GM19043 (cell line): Measurements from ENCODE around the gene MEF2C.
A peak's percentile ranks its signal among the peaks of the same experiment; 100 is the strongest.
"Not testable (repeated sequence)": the region's sequence is repeated elsewhere in the genome, so short reads cannot be mapped to it uniquely, and the experiment has no call there.

Experiments
- ATAC-seq: cut with Tn5 transposase; IDR thresholded peaks from one replicate; pipeline ENCODE4 v1.9.1; 2021; ENCODE audit warnings: low read depth; ENCODE audit not compliant: unreplicated experiment

The MEF2C gene

DNA sequence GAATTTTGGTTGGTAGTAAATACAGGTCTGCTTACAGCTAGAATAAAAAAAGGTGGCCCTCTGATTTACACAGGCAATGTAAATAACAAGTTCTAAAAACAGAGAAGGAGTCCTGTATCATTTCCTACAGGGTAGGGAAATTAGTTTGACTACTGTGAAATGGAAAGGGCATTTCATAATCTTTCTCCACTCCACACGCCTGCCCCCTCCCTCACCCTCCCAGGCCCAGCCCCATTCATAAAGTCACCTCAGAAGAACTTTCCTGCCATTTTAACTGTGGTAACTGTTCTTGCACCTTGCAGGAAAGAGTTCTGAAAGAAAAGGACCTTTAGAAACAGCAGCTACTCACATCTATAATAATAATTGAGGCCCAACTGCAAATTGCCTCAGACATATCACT is 69.7 kb downstream of the MEF2C start:
- ATAC-seq = no peak

DNA sequence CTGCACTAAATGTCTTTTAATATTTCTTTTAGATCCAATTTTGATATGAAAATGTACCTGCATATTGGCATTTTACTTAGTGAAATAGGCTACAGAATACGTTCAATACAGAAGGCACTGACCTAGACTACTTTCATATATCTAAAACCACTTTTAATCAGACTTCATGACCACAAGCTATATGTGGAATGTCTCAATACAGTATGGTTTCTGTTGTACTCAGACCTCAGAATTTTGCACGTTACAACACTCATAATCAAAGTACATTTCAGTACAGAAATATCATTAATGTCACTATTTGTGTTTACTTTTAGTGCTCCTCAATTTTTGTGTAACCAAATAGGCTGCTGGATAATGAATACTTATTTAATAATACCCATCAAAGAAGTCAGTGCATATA is 74.8 kb downstream of the MEF2C start:
- ATAC-seq = peak; percentile 48

DNA sequence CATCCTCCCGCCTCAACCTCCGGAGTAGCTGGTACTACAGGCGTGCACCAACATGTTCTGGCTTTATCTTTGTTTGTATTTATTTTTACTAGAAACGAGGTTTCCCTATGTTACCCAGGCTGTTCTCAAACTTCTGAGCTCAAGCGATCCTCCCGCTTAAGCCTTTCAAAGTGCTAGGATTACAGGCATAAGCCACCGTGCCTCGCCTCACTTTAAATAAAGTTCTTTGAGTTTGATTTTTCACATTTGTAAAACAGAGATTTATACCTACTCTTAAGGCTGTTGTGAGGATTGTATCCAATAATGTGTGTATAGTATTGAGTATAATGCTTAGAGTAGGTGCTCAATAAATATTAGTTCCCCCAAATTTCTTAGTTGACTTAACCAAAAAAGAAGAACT is 75.7 kb downstream of the MEF2C start:
- no peak for ATAC-seq

DNA sequence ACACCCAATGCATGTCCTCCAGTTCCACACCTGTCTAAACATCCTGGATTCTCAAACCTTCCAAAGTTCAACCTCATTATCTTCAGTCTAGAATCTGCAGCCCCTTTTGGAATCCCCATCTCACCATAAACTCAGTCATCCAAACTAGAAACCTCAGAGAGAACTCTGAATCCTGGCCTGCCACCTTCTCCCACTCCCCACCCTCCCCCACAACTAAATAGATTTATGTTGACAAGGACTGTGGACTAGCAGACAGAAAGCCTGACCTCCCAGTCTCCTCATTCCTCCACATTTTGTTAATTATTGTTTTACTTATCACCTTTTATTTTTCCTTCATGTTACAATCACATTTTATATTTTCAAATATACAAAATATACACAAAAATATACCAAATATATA is 76.6 kb downstream of the MEF2C start:
- no peak for ATAC-seq

DNA sequence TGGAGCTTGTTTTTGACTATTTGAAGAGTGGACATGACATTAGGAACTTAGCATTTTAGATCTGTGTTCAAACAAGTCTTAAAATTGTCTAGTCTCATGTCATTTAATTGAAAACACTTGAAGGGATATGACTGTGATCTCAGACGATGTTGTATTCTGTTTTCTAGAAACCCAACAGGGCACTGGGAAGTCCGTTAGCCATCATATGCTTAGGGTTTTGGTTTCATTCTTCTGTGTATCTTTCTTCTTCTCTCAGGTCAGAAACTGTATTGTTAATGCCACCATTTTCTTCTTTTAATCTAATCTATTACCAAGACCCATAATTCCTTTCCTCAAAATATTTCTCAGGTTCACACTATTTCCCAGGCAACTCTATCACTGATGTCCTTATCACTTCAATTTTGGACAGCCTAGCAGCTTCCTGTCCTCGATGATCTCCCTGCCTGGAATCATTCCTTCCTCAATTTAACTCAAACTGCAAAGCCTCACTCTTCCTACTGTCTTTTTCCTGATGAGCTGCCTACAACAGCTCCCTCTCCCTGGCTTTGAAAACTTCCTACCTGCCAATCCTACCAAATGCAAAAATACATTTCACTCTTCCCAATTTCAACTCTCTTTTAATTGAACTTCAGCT is 77.7 kb downstream of the MEF2C start:
- ATAC-seq = peak; percentile 59

DNA sequence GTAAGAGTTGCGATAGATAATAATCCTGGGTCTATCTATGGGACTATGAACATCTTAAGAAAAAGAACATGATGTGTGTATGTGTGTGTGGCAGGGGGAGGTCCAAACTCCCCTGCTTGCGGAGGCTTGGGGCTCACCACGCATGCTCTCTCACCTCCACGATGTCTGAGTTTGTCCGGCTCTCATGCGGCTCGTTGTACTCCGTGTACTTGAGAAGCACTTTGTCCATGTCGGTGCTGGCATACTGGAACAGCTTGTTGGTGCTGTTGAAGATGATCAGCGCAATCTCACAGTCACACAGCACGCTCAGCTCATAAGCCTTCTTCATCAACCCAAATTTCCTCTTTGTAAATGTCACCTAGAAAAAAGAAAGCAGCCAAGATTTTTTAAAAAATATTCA is 78.5 kb downstream of the MEF2C start:
- ATAC-seq = no peak

DNA sequence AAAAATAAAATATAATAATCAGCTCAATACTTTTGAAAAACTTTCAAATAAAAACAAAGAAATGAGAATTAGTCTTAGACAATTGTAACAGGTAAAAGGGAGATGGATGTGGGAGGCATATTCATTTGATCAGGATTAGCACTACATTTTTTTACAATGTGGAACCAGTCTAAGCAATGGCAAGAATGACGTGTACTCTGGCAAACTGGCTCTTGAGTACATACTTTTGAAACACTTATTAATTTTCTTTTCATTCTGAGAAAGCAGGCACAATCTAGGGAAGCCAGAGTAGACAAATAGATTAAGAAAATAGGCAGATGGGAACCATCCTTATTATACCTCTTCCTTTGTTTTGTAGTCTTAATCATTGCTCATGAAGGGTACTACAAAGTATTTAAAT is 79.7 kb downstream of the MEF2C start:
- no peak for ATAC-seq

DNA sequence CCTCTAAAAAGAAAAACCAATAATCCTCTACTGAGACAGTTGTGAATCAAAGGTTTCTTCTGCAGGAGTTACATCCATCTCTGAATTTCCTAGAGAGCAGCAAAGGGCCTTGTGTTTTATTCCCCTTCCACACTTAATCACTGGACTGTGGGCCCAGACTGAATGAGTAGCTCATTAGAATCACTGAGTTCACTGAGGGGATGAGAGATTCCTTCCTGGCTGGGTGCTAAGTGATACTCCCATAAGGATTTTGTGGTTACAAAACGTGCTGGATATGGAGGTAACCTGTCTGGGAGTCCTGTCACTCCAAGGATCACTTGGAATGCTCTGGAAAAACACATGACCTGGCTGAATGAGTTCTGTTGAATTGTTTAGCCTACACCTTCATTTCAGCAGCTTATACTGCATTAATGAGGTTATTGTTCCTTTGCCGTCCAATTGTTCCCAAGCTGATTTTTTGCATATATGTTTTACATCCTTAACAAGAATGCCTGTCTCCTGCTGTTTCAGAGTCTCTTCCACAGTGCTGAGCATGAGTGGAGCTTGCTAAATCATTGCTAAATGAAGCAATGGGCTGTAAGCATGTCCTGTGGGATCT is 82.9 kb downstream of the MEF2C start:
- ATAC-seq = no peak

DNA sequence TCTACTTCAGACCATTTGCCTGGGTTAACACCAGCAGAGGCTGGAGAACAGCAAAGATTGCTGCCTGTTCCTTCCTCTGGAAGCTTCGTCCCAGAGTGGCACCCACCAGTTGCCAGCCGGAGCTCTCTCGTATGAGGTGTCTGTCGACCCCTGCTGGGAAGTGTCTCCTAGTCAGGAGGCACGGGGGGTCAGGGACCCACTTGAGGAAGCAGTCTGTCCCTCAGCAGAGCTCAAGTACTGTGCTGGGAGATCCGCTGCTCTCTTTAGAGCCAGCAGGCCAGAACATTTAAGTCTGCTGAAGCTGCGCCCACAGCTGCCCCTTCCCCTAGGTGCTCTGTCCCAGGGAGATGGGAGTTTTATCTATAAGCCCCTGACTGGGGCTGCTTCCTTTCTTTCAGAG is 84.1 kb downstream of the MEF2C start:
- not testable (repeated sequence) for ATAC-seq

DNA sequence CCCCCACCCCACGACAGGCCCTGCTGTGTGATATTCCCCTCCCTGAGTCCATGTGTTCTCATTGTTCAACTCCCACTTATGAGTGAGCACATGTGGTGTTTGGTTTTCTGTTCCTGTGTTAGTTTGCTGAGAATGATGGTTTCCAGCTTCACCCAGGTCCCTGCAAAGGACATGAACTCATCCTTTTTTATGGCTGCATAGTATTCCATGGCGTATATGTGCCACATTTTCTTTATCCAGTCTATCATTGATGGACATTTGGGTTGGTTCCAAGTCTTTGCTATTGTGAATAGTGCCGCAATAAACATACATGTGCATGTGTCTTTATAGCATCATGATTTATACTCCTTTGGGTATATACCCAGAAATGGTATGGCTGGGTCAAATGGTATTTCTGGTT is 89.2 kb downstream of the MEF2C start:
- ATAC-seq = not testable (repeated sequence)

DNA sequence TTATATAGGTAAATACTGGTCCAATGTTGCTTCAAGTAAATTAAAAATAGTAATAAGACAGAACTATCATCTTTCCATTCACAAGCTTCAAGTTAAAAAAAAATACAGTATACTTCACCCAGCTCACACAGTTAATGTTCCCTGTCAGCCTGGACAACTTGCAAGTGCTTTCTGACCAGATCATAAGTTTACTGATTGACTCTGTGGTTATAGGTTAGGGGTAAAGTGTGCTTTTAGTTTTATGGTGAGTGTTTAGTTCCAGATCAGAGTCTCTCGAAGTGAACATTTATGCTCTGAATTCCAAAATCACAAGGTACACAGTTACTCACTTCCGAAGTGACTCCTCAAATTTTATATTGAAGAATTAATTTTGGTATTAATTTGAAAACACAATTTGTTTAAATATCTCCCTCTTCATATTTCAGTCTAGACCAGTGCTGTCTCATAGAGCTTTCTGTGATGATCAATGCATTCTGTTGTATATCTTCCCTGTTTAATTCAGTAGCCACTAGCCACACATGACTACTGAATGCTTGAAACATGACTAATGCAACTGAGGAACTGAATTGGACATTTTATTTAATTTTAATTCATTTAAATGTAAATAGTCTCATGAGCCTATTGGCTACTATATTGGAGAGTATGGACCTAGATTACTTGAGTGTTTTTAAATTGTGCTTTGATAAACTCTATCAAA is 90.7 kb downstream of the MEF2C start:
- ATAC-seq = peak; percentile 93

DNA sequence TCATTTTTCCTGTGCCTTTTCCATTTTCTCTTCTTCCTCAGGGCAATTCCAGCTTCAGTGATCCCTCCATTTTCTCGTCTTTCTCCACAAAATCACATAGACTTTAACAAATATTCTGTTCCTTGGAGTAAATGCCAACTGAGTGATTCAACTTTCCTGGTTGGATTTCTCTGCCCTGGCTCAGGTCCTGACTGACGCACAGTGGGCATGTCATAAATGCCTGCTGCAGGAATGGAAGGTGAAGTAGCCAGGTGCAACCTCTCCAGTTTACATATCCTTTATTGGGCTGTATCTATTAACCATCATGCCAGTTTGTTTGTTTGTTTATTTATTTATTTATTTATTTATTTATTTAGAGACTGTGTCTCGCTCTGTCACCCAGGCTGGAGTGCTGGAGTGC is 95.1 kb downstream of the MEF2C start:
- no peak for ATAC-seq

DNA sequence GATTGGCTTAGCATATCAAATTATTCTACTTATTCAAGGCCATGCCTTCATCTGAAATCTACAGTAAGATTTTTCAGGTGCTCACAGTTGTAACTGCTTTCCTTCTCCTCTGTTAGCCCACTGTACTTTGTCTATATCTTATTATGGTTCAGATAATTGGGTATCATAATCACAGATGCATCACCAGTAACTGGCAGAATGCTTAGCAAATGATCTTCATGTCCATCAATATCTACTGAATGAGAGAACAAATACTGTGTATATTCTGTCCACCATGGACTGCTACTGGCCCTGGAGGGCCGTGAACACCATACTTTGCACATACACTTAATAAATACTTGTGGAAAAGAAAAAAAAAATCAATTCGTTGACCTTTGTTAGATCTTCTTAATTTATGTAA is 96.2 kb downstream of the MEF2C start:
- ATAC-seq = no peak

DNA sequence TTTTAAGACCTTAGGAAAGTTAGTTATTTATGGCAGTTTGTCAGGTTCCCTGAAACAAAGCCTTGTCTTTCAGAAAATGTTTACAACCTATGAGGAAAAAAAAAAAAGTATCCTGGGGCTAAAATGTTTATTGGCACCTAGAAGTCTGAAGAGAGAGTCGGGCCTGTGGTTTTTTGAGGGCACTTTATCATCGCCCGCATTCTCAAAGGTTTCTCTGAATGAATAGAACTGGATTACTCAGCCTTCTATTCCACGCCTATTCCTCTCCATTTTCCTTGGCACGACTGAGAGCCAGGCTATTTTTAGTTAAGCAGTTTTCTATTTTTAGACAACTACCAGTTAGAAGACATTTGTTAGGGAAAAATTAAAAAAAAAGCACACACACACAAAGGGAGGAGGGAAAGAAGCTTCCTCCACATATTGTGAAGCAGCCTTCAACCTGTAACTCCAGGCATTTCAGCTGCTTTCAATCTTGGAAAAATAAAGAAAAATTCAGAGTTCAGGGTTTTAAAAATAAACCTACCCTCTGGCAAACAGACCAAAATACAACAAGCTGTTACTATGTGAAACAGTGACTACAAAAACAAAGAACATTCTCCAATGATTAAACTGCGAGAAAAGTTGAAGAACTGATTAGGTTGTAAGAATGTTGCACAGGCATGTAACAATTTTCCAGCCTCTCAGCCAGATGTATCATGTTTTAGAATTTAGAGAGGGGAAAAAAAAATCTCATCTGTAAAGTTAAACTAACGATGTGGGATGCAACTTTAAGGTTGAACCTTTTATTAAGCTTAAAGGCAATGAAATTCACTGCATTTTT is 97.0 kb downstream of the MEF2C start:
- peak; percentile 42 for ATAC-seq

DNA sequence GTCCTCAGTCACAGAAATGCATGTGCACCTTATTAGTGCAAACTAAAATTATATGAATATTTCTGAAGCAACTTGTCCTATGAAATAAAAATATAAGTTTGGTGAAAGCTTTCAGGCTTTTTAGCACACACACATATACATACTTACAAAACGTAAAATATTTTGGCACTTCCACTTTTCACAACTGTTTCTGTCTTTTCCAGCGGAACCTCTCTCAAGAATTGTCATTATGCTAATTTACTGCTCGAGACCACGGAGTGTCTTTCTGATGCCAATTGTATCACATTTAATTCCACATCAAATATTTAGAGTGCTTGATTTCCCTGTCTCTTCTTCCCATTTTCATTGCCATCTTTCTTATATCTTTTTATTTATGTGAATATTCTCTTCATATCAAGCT is 100.4 kb downstream of the MEF2C start:
- no peak for ATAC-seq

DNA sequence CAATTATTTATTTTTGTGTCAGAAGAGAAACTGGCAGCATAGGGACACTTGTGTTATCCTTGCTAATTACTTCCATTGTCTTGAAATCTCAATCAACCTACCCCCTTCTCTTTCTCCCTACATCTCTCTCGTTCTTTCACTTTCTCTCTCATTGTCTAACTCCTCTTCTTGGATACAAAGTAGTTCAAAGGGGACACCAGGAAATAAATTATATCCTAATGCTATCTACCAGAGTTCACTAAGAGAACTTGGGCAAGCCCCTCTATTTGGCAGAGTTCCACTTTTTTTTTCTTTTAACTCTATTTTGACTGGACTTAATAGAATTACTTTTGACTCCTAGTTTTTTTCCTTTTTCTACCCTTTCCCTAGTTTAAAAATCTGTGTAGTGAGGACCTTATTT is 102.2 kb downstream of the MEF2C start:
- ATAC-seq = no peak

DNA sequence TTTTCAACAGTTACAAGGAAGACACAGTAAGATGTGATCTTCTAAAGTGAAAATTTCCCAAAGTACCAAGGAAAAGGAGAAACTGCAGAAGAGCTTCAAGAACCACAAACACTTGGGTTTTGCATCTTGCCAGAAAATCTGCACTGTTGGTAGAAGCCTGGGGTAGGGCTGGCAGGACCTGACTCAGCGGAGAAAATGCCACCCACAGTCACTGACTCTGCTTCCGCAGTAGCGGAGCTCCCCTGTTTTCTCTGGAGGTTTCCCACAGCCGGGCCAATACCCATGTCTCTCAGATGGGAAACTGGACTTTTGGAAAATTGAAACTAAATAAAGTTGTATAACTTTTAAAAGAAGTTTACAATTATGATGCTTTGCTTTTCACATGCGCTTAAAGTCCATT is 104.2 kb downstream of the MEF2C start:
- ATAC-seq = no peak

DNA sequence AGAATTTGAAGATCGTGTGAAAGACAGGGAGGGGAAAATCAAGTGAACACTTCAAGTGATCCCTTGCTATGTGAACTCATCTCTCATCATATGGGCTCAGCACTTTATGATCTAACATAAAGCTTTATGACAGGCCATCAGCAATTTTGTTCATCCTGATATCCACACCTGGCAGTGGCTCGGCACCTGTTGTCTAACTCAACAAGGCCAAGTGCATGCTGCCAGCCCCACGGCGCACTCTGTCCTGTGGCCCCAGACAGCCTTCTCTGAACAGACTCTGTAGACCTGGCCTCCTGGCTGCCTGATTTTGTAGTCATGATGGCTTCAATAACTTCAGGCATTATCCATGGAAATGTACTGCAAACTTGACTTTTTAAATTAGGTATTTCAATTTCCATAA is 106.3 kb downstream of the MEF2C start:
- no peak for ATAC-seq

DNA sequence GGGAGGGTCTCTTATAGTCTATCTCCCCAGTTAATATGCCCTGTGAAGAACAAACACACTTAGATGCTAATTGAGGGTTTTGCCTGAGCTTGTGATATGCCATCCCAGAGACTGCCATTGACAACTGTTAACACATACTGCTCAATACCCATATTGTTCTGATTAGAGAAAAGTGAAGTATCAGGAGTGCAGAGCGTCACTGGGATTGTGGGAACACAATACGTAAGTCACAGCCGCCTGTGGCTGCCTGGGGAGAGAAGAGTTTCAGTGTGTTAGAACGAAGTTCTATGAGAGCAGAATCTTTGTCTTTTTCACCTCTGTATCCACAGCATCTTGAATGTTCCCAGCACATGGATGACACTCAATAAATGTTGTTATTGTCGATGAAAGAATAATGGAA is 110.2 kb downstream of the MEF2C start:
- ATAC-seq = no peak

DNA sequence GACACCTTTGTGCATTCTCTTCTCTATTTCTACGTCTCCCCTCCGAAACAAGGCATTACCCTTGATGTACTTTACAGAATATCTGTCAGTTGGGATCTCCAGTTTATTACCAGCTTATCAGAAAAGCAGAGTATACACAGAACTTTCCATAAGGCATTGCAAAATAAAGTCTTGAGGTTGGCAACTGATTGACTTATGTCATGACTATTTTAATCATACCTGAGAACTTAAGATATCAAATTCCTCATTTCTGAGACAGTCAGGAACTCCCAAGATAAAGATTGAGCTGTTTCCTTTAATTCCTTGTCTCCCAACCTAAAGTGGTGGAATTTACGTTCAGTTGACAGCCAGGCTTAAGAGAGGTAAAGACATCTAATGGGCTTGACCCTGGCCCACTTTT is 110.9 kb downstream of the MEF2C start:
- no peak for ATAC-seq
